Measurements from ENCODE around the gene IREB2. TPM values are rescaled to one million over a fixed set of nuclear protein-coding genes. Genes with fewer than 3 reads are reported as not detected.

IREB2 gene
- total RNA-seq, 1 experiment from 2014 or later, result 84.5 TPM

- intact Hi-C loops (cut with micrococcal nuclease; ENCODE audit: unreplicated experiment), result no loop called here
- TF ChIP-seq, protein P1, sequence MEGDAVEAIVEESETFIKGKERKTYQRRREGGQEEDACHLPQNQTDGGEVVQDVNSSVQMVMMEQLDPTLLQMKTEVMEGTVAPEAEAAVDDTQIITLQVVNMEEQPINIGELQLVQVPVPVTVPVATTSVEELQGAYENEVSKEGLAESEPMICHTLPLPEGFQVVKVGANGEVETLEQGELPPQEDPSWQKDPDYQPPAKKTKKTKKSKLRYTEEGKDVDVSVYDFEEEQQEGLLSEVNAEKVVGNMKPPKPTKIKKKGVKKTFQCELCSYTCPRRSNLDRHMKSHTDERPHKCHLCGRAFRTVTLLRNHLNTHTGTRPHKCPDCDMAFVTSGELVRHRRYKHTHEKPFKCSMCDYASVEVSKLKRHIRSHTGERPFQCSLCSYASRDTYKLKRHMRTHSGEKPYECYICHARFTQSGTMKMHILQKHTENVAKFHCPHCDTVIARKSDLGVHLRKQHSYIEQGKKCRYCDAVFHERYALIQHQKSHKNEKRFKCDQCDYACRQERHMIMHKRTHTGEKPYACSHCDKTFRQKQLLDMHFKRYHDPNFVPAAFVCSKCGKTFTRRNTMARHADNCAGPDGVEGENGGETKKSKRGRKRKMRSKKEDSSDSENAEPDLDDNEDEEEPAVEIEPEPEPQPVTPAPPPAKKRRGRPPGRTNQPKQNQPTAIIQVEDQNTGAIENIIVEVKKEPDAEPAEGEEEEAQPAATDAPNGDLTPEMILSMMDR (IDR thresholded peaks at IDR 0.05; ENCODE audit: unreplicated experiment), result no peak
- DNase-seq, result no peak
- peaks cover 10% of the 10 kb centered on the region for H3K4me1 Mint-ChIP-seq (ENCODE audit: low read depth, unreplicated experiment)
- BruUV-seq (replicated peaks), result no TSS peak
- H3K4me3 Mint-ChIP-seq (ENCODE audit: low read depth, unreplicated experiment), result no peak overlapping the region
- CTCF ChIA-PET, result interaction anchor here (2.1 kb wide), 1 partner anchor 114 kb away, joined by 12 read pairs; no protein-coding TSS in a partner anchor
- peaks cover 45% of the 10 kb centered on the region for H3K27me3 Mint-ChIP-seq (ENCODE audit: unreplicated experiment)
- no peaks in the 10 kb centered on the region for H3K36me3 Mint-ChIP-seq (ENCODE audit: insufficient read depth, unreplicated experiment)
- no peak overlapping the region for H3K27ac Mint-ChIP-seq (ENCODE audit: unreplicated experiment)
- no peaks in the 10 kb centered on the region for H3K9me3 Mint-ChIP-seq (ENCODE audit: low read depth, unreplicated experiment)
Observed at GRCh38 chr15:78421238-78421965, 16.6 kb upstream of the IREB2 start.

DNA sequence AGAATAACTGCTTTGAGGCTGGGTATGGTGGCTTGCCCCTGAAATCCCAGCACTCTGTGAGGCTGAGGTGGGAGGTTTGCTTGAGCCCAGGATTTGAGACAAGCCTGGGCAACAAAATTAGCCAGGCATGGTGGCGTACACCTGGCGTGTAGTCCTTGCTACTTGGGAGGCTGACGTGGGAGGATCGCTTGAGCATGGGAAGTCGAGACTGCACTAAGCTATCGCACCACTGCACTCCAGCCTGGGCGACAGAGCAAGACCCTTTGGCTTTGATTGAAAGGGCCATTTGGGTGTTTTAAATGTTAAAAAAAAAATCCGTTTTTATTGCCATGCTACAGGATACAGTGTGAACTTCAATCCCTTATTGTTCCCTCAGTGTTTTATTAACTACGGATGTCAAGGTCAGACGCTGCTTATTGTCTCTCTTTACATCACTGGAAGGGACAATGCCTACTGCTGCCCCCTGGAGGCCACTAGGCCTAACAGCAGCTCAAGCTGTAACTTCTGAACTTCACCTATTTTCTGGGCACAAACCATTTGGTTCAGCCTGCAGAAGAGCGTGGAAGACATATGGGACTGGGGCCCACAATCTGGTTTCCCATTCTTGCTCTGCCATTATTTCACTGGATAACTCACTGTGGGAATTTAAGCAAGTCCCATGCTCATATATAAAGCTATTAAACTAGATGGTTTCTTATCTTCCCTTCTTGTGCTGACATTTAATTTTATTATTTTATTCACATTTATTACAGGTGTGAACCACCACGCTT, 15.3 kb upstream of the IREB2 start:
- Mint-ChIP-seq H3K4me3 (ENCODE audit: low read depth, unreplicated experiment) (no peak overlapping the region), H3K9me3 (ENCODE audit: low read depth, unreplicated experiment) (no peaks in the 10 kb centered on the region), H3K36me3 (ENCODE audit: insufficient read depth, unreplicated experiment) (no peaks in the 10 kb centered on the region), H3K27ac (ENCODE audit: unreplicated experiment) (no peak overlapping the region), H3K27me3 (ENCODE audit: unreplicated experiment) (peaks cover 45% of the 10 kb centered on the region), H3K4me1 (ENCODE audit: low read depth, unreplicated experiment) (peaks cover 10% of the 10 kb centered on the region)
- CTCF ChIA-PET, result interaction anchor here (0.6 to 2.1 kb wide), 20 partner anchors 9 to 418 kb away, joined by 3 to 12 read pairs (median 4); partner anchors contain the start of genes CHRNA5, CRABP1, IREB2 and SKIC8
- intact Hi-C loops (cut with micrococcal nuclease; ENCODE audit: unreplicated experiment), result no loop called here
- DNase-seq, result peak; percentile 70
- TF ChIP-seq, protein P1 (IDR thresholded peaks at IDR 0.05; ENCODE audit: unreplicated experiment), result peak; percentile 93
- no TSS peak for BruUV-seq (replicated peaks)

- H3K4me3 Mint-ChIP-seq (ENCODE audit: low read depth, unreplicated experiment), result no peak overlapping the region
- H3K27me3 Mint-ChIP-seq (ENCODE audit: unreplicated experiment), result peaks cover 54% of the 10 kb centered on the region
- no peaks in the 10 kb centered on the region for H3K4me1 Mint-ChIP-seq (ENCODE audit: low read depth, unreplicated experiment)
- no peak for DNase-seq
- no TSS peak for BruUV-seq (replicated peaks)
- no peaks in the 10 kb centered on the region for H3K36me3 Mint-ChIP-seq (ENCODE audit: insufficient read depth, unreplicated experiment)
- CTCF ChIA-PET, result interaction anchor here (0.7 to 0.8 kb wide), 2 partner anchors 13 to 100 kb away, joined by 3 read pairs; no protein-coding TSS in a partner anchor
- H3K27ac Mint-ChIP-seq (ENCODE audit: unreplicated experiment), result no peak overlapping the region
- intact Hi-C loops (cut with micrococcal nuclease; ENCODE audit: unreplicated experiment), result no loop called here
- TF ChIP-seq, protein P1 (IDR thresholded peaks at IDR 0.05; ENCODE audit: unreplicated experiment), result no peak
- H3K9me3 Mint-ChIP-seq (ENCODE audit: low read depth, unreplicated experiment), result no peaks in the 10 kb centered on the region
Observed at GRCh38 chr15:78424673-78425072, 13.3 kb upstream of the IREB2 start.

- intact Hi-C loops (cut with micrococcal nuclease; ENCODE audit: unreplicated experiment), result no loop called here
- peaks cover 64% of the 10 kb centered on the region for H3K27me3 Mint-ChIP-seq (ENCODE audit: unreplicated experiment)
- H3K4me3 Mint-ChIP-seq (ENCODE audit: low read depth, unreplicated experiment), result no peak overlapping the region
- TF ChIP-seq, protein P1 (IDR thresholded peaks at IDR 0.05; ENCODE audit: unreplicated experiment), result no peak
- CTCF ChIA-PET, result no interaction called here
- H3K4me1 Mint-ChIP-seq (ENCODE audit: low read depth, unreplicated experiment), result no peaks in the 10 kb centered on the region
- no peak for DNase-seq
- no TSS peak for BruUV-seq (replicated peaks)
- H3K9me3 Mint-ChIP-seq (ENCODE audit: low read depth, unreplicated experiment), result no peaks in the 10 kb centered on the region
- no peak overlapping the region for H3K27ac Mint-ChIP-seq (ENCODE audit: unreplicated experiment)
- no peaks in the 10 kb centered on the region for H3K36me3 Mint-ChIP-seq (ENCODE audit: insufficient read depth, unreplicated experiment)
Observed at GRCh38 chr15:78425643-78426042, 12.4 kb upstream of the IREB2 start.
